NOMO-1 treated with dmso at 0.1 percent for 144 hours (cell line): ENCODE results near the gene ARMH3.
A peak's percentile ranks its signal among the peaks of the same experiment; 100 is the strongest.
"Not testable (repeated sequence)": the region's sequence is repeated elsewhere in the genome, so short reads cannot be mapped to it uniquely, and the experiment has no call there.

Experiments
- DNase-seq: peaks from one replicate; lab custom pipeline; 2025; ENCODE audit not compliant: unreplicated experiment; lab: John Stamatoyannopoulos, UW

The ARMH3 gene

DNA sequence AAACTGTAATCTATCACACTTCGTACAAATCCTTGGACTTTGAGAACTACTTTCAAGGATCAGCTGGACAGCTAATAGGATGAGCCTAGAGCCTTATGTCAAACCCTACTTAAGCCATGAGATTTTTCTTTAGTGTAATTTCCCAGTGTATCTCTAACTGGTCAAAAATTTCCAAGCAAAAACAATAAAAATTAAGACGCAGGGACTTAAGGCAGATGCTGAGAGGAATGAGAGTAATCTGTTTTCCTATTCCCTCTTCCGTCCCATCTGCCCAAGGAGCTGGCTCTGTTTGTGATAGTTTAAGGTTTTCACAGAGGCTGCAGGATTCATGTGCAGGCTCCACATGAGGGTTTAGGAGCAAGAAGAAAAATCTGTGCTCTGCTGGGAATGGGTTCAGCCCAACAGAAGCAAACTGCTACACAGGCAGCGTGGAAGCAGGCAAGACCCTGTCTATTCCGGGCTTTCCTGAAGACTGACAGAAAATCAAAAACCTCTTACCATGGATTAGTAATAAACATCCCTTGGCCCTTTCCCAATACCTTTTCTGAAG, 62.2 kb downstream of the ARMH3 start:
- DNase-seq: no peak

DNA sequence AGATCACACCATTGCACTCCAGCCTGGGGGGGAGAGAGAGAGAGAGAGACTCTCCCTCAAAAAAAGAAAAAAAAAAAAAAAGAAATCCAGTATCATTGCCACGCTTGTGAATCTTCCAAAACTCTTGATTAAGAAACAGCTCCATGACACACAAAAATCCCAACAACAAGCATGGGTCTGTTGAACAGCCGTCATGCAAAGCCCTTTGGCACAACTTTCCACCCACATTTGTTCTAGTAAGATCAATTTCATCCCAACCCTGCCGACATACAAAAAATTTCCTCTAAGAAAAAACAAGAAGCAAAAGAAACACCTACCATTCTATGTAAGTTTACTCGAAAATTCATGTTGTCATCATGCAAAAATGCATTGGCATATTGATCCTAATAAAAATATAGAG, 62.8 kb downstream of the ARMH3 start:
- no peak for DNase-seq

DNA sequence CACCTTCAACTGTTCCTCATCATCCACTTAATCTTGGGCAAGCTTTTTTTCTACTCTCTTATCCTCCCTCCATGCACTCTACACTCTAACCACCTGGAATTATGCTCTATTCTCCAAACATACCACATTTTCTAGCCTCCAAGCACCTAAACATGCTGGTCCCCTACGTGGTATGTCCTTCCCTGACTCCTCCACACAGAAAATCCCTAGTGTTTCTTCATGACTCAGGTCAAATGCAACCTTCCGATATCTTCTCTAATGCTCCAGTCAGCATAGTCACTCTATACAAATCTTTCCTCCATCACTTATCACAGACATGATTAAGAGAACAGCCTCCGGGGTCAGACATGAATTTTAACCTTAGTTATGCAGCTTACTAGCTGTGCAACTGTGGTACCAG, 68.8 kb downstream of the ARMH3 start:
- no peak for DNase-seq

DNA sequence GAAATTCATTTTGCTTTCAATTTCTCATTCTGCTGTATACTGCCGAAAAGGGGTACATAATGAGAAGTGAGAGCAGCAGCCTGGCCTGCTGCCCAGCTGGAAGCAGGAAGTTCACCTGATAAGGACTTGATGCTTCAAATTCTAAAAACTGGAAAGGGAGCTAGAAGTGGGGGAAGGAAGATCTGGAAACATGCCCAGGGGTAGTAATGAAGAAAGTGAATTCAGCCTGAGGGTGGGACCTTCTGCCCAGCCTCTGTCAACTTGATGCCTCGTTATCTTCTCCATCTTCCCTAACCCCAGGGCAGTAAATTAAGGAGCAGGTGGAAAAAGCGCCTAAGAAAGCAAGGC, 69.4 kb downstream of the ARMH3 start:
- DNase-seq: peak; percentile 34

DNA sequence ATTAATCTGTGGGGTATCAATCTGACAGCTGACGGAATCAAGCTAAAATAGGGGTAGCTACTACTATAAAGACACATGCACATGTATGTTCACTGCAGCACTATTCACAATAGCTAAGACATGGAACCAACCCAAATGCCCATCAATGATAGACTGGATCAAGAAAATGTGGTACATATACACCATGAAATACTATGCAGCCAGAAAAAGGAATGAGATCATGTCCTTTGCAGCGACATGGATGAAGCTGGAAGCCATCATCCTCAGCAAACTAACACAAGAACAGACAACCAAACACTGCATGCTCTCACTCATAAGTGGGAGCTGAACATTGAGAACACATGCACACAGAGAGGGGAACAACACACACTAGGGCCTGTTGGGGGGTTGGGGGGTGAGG, 75.3 kb downstream of the ARMH3 start:
- DNase-seq: not testable (repeated sequence)

DNA sequence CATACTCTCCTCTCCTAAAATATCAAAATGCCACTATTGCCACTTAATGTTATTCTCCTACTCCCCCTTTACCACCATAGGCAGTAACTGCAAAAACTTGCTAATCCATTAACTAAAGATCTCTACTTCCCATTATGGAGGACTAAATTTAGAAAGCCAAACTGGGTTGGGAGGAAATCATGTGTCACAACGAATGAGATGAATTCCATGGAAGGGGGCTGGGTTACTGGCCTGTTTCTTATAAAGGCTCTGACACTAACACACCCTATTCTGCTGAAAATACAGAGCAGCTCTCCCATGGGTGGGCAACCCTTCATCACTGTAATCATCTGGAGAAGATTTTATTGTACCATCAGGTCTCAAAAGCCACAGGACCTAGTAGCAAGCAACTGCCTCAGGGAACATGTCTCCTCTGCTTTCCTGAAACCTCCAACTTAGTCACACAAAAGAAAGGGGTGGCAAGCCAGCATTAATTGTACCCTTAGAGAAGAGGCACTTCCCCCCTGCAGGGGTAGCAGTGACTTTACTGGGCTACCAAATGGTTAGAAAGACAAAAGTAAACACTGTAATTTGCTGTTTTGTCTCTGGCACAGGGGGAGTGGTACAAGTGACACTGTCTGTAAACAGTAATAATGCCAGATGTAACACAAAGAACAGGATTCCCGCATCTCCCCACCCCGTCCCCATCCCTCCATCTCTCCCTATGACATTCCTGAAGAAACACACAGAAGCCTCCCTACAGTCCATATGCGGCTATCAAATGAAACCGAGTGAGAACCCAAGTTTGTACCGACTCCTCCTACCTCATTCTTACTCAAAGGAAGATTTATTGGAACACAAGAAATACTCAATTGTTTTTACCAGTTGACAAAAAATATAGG, 81.6 kb downstream of the ARMH3 start:
- DNase-seq: no peak

DNA sequence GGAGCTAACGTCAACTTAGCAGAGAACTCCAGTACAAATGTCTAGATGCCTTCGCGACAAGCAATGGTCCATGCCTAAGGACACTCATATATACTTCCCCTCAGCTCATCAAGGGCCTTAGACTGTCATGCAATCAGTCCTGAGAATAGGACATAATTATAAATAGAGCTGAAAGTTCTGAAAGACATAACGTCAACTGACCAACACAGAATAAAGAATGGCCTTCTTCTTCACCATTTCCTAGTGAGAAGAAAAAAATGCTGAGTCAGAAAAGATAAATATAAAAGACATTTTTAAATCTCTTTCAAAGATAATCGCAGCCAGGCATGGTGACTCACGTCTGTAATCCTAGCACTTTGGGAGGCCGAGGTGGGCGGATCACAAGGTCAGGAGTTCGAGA, 83.2 kb downstream of the ARMH3 start:
- peak; percentile 30 for DNase-seq

DNA sequence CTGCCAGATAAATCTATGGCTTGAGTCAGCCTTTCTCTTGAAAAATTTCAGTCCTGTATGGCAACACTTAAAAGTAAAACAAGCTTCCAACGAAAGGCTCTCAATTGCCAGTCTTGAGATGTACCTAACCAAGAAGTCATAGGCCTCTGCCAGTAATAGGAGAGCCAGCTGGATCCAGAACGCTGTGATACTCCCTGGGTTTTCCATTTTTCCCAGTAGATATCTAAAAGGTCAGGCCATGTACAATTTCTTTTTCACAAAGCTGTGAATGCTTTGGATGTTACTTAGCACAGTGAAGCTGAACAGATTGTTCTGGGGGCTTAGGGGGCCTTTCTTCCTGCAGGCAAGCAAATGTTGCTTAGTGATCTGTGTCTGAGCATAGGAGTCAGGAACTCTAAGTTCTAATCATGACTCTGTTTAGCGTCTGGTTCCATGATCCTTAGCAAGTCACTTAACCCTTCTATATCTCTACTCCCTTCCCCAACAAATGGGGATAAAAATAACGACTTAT, 86.5 kb downstream of the ARMH3 start:
- no peak for DNase-seq

DNA sequence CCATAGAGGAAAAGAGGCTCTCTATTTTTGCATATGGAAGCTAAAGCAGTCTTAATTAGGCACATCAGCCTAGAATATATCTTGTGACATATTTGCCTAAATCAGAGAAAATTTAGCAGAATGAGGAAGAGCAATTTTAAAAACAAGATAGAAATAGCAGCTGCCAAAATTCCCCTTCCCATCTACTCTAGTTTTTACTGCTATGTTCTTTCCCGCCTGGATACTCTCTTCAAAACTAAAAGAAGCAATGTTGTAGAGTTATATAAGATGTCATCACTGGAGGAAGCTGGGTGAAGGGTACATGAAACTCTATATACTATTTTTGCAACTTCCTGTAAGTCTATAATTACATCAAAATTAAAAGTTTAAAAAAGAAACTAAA, 87.0 kb downstream of the ARMH3 start:
- peak; percentile 11 for DNase-seq

DNA sequence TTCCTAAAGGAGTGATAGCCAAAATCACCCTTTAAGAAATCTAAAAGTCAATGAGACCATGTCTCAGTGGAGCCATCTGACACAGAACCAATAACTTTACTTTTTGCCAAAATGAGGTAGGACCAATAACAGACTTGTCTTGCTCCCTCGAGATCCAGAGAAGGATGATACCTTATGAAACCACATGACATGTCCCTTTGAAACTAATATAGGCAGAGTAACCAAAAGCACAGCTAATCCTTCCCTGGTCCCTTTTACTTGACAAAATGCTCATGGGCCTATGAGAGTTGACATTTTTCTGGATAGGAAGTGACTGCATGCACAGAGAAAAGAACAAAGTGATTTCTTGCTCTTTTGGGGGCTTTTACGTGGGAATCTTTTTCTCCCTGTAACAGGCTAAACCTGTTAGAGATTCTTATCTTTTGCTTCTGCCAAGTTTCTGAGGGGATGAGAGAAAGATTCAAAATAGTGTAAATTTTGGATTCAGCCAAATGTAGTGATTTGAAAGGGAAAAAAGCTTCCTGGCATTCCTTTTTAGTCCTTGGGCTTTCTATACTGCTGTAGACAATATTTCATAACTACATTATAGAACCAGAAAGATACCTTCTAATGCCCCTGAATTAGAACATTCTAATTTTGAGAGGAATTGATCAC, 87.6 kb downstream of the ARMH3 start:
- DNase-seq: no peak

DNA sequence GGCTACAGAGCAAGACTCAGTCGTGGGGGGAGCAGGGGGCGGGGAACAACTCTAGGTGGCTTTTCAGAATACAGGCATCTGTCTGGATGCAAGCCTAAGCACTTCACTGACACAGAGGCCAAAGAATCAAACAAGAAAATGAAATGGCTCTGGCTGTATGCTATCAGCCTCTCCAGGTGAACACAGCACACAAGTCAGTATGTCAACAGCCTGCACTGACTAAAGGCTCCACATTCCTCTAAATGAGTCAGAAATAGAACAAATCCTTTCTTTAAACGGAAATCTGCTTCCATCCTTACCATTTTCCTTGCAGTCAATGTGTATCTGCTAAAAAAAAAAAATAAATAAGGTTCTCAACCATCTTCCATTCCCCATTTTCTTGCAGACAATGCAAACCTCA, 88.3 kb downstream of the ARMH3 start:
- DNase-seq: no peak

DNA sequence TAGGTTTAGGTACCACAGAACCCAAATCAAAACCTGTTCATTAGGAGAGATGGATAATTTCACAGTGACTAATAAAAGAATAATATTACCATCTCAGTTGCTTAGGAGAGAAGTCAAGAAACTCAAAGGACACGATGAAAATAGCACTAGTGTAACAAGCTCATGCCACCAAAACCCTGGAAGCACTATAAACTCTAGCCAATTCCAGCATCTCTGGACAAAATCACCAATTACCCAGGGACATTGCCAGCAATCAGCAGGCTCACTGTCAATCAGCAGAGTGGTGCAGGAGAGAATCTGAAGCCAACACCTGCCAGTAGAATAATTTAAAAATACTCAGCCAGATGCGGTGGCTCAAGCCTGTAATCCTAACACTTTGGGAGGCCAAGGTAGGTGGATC, 88.9 kb downstream of the ARMH3 start:
- no peak for DNase-seq

DNA sequence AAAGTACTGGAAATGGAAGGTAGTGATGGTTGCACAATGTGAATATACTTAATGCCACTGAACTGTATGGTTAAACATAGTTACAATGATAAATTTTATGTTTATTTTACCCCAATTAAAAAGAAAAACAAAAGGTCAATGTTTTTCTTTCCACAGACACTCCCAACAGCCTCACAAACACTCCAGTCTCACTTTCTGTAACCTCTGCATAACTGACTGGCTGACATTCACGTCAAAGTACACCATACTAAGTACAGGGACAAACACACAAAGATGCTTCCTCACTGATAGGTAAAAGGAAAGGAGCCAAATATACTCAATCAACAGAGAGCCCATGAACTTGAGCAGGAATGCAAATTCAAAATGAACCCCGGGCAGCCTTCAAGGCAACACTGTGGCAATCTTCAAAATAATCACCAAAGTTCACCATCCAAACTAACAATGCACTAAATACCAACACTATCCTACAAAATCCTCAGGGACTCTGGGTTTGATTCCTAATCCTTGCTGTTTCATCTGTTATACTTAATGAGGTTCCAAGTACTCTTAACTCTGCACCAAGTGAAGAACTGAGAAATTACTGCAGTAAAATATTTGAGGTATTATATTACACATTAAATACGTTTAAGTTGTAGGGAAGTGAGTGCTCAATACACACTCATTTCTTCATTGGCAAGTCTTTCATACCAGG, 90.8 kb downstream of the ARMH3 start:
- no peak for DNase-seq

DNA sequence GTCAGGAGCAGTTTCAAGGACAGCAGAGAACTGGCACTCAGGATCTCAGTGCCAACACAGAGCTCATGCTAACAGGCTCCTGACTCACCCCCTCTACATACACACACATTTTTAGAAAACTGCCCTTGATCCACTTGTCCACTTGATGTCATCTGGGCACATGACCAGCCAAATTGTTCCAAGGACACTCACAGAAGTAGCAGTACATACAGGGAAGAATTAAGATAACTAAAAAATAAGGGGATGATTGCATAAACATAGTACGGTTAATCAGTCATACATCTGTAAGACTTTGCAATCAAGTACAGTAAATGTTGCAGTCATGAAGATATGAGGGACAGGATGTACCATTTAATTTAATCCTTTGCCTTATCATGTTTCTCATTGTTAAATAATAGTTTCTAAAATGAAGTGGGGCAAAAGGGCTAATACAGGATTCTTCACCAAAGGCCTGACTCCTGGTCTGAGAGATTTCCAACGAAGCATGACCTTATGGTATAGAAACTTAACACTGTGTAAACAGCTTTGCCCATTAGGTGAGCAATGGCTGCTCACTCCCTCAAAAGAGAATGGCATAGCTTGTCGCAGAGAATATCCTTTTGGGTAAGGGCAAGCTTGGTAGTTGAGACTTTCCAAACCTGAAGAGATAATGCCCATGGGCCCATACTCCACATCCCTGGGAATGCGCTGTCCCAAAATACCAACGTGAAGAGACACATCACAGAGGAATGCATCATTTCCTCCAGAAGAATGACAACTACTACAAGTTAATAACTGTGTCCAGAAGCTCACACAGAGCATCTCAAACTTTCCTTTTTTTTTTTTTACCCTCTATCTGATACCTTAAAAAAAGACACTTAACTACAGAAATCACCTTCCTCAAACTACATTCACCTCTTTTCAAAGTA, 94.1 kb downstream of the ARMH3 start:
- no peak for DNase-seq

DNA sequence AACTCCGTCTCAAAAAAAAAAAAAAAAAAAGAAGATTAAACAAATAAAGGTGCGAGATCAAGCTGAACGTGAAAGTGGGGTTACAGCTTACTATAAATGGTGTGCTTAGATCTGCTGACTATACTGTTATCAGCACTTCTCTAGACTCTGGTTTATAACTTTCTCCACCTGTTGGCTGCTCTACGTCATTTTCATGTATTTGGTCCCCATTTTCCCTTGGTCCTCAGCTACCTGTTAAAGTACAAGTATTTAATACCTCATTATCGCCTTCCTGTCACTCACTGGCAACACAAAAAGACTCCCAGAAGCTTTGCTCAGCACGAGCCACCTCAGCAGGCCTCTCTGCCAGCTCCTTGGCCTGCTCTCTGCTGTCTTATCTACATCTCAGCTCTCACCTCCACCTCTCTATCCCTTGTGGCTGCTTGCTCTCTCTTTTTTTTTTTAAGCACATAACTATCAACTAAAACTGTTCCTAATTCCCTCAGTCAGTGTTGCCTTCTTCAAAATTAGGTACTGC, 95.0 kb downstream of the ARMH3 start:
- DNase-seq: no peak

DNA sequence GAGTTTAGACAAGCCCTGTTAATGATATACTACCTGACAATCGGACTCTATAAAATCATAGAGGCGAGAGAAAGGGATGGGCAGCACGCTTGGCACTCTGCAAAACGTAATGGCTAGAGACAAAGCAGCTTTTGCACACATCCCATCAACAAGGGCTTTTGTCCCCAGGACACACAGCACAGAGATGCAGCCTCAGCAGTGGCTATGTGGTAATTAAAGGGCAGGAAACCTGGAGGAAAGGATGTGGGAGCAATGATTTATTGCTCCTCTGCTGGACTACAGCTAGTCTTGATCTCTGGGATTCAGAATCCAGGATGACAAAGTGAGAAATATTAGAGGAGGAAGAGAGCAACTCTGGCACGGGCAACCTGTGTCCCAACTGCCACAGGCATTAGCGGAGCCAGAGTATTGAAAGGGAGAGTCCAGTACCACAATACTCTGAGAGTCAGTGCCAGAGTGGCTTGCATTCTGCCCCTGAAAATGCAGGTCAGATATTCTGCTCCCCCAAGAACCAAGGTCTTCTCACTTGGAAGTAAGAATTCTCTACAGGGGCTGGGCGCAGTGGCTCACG, 96.5 kb downstream of the ARMH3 start:
- DNase-seq: no peak

DNA sequence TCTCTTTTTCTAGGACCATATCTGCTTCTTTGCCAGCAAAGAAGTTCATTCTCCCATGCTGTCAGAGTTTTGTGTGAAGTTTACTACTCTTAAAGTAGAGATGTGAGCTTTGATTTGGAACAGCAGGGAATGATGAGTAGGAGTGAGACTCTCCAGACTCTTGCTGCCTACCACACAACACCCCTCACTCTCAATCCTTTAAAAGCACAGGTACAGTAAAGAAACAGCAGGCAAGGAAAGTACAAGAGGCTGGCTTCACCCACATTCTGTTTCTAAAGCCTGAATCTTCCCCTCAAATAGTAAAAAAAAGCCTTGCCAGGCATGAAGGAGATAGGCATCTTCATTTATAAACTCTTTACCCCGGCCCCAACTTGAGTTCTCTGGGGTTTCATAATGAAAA, 97.3 kb downstream of the ARMH3 start:
- no peak for DNase-seq

DNA sequence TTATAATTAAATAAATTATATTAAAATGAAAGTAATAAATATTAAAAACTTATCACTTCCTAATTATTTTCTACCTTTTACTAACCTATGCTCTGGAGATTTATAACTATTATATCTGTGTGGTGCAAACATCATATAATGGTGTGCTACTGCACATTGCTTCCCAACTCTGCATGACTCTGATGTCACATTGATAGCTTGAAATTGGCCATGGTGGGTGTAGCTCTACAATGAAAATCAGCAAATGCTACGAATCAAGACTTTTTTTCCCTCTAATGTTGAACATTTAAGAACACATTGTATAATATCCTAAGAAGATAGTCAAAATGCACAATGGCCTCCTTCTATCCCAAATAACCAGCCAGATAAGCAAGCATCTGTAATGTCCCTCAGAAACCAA, 99.1 kb downstream of the ARMH3 start:
- DNase-seq: no peak

DNA sequence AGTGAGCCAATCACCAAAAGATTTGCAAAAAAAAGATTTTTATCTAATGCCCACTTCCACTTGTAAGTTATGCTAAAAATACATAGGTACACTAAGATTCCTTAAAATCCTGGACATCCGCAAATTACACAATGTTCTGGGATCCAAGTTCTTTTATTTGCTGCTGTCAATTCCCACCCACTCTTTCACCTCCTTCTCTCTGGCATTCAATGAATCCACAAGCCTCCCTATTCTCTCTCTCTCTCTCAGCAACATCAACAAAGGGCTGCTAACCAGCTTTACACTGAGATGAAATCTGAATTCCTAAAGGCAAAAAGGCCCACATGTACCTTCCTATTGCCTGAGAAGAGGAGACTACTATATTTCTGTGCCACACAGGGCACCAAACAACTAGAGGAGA, 99.9 kb downstream of the ARMH3 start:
- no peak for DNase-seq

DNA sequence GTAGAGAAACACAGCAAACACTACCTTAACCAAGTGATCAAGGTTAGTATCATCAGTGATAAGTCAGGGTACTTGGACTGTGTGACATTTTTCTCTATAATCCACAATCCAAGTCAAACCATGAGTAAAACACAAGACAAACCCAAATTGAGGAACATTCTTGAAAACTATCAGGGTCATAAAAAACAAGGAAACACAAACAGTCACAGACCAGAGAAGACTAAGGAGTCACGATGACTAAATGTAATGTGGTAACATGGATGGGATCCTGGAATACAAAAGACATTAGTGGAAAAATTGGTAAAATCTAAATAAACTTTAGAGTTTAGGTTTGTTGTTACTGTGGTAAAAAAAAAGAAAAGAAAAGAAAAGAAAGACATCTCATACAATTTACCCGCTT, 103.8 kb downstream of the ARMH3 start:
- no peak for DNase-seq
